ENCODE measurements around the gene CABP1.

Gene CABP1

DNA sequence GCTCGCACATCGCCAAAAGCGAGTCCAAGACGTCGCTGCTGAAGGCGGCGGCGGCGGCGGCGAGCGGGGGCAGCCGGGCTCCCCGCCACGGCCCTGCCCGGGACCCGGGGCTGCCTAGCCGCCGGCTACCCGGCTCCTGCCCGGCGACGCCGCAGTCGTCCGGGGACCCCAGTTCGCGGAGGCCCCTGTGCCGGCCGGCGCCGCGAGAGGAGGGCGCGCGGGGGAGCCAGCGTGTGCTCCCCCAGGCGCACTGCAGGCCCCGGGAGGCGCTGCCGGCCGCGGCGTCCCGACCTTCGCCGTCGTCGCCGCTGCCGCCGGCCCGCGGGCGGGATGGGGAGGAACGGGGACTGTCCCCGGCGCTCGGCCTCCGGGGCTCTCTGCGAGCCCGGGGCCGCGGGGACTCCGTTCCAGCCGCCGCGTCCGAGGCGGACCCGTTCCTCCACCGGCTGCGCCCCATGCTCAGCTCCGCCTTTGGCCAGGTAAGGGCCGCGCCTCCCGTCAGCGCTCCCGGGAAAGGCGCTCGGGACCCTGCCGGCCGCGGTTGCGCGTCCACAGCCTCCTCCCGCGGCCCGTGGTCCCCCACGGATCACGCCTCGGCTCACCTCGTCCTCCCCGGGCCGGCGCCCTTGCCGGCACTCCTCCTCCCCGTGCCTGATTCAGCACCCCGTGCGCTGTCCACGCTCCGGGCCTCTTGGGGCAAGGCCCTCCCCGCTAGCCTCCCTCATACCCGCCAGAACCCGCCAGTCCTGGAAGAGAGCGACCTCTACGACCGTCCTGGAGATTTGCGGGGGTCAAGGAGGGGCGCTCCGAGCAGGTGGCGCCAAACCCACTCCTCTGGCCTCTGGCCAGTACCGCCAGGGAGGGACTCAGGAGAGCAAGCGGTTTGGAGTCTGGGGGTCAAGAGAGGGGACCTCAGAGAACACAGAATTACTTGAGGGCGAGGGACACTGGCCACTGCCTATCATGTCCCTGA, 721 bp downstream of the CABP1 start:
- DNase-seq: peak; percentile 50

DNA sequence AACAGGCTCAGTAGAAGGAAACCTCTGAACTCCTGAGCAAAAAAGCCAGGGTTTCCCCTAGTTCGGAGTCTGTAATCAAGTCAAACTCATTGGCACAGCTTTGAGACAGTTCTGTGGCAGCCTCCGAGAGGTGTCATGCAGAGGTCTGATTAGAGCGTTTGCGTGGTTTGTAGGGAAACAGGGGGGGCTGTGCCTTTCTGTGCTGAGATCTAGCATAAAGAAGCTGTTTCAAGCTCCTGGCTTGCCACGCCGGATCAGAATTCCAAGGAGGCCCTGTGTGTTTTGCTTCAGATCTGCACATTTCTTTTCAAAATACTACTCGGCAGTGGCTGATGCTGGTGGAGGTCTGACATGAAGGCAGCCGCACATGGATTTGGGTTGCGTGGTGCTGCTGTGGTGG, 1.7 kb downstream of the CABP1 start:
- DNase-seq: no peak

DNA sequence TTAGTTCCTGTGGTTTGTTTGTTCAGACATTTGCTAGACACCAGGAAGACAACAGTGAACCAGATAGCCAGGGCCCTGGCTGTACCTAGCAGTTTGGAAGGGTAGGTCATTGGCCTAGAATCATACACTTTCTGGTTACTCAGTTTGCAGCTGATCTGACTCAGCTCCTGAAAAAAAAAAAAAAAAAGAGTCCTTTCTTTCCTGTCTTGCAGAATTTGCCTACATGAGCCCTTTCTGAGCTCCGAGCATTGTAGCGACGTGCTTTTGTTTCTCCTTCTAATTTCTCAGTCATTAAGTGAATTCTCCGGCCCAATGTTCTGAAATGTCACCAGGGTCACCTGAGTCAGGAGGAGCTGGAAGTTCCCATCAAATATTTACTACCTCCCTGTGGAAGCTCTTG, 2.4 kb downstream of the CABP1 start:
- no peak for DNase-seq

DNA sequence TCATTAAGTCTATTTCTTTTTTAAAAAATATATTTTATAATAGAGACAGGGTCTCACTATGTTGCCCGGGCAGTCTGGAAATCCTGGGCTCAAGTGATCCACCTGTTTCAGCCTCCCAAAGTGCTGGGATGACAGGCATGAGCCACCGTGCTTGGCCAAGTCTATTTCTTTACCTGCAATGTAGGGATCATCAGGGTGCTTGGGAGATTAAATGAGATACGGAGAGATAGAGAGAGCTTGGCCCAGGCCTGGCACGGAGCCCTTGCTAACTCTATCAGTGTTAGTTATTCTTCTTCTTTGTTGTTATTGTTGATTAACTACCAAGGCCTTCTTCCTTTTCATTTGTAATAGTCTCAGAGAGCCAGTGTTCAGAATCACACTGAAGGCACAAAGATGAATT, 3.1 kb downstream of the CABP1 start:
- no peak for DNase-seq

DNA sequence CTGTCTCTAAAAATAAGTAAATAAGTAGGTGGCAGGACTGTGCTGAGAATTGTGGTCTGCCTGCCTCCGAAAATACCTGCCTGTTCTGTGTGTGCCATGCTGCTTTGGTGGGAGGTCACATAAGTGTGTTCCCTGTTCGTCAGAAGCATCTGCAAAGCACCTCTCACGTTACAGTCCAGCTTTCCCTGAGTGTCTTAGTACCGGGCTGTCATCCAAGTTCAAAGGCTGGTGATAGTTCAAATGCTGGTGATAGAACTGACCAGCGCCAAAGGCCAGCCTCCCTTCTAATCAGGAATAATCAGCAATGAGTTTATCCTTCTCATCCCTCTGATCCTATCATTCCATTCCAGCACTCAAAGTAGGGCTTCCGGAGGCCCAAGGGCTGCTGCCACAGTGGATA, 5.6 kb downstream of the CABP1 start:
- no peak for DNase-seq

DNA sequence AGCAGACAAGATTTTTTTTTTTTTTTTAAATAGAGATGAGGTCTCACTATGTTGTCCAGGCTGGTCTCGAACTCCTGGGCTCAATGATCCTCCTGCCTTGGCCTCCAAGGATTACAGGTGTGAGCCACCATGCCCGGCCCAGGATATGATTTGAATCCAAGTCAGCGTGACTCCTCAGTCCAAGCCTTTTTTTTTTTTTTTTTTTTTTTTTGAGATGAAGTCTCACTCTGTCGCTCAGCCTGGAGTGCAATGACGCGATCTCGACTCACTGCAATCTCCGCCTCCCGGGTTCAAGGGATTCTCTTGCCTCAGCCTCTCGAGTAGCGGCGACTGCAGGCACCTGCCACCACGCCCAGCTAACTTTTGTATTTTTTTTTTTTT, 6.9 kb downstream of the CABP1 start:
- DNase-seq: no peak

DNA sequence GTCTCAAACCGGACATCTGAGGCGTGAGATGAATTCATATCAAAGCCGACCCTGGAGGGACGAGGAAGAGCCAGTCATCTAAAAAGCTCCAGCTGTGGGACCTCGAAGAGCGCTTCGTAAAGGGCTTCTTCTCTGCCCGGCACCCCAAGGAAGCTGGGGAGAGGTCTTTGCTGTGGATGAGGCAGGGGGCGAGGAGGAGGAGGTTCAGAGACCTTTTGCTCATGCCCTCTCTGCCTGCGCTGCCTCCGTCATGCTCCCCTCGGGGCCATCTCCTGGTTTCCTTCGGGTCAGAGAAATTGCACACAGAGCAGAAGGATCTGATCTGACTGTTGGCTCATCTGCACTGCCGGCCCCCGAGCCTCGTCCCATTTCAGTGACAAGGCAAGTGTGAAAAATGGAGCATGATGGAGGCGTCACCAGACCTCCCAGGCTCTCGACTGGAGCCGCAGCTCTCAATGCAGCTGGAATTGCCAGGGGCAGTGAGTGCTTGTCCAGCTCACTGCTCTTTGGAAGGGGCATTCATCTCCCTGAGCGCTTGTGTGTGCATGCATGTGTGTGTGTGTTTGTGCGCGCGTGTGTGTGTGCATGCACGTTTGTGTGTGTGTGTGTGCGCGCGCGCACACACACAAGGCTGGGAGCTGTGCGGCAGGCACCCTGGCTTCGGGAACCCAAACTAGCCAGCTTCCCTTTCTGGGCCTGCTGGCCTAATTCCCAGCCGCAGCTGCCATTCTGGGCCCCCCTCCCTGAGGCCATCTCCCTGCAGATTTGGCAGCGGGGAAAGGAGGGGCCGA, 9.2 kb downstream of the CABP1 start:
- no peak for DNase-seq

DNA sequence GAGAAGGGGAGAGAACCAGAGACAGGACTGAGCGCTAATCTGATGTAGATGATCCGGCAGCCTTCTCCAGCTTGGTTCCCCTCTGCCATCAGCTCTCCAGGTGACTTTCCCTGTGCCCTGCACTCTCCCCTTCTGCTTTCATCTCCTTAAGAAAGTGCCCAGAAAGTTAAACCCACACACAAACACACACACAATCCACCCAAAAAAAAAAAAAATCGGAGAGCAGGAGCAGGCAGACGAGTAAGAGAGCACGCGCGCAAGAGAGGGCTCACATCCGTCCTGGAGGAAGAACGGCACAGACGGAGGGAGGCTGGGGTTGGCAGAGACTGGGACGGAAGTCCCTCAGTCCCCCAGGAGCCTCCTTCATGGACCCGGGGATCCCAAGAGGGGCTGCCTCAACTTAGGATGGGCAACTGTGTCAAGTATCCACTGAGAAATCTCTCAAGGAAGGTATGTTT, 9.8 kb downstream of the CABP1 start:
- no peak for DNase-seq

DNA sequence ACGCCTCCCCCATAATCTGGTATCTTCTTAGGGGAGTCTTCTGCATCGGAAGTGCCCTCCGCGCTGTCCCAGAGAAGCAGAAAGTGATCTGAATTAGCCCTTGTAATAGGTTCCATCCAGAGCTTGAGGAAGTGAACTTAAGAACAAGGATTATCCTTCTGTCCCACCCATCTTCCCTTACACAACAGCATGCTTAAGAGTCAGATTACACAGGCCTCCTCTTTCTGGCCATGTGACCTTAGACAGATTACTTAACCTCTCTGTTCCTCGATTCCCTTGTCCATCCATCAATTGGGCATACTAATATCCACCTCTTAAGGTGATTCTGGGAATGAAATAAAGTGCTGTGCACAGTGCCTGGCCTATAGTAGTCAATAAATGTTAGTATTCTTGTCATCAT, 11.4 kb downstream of the CABP1 start:
- no peak for DNase-seq

DNA sequence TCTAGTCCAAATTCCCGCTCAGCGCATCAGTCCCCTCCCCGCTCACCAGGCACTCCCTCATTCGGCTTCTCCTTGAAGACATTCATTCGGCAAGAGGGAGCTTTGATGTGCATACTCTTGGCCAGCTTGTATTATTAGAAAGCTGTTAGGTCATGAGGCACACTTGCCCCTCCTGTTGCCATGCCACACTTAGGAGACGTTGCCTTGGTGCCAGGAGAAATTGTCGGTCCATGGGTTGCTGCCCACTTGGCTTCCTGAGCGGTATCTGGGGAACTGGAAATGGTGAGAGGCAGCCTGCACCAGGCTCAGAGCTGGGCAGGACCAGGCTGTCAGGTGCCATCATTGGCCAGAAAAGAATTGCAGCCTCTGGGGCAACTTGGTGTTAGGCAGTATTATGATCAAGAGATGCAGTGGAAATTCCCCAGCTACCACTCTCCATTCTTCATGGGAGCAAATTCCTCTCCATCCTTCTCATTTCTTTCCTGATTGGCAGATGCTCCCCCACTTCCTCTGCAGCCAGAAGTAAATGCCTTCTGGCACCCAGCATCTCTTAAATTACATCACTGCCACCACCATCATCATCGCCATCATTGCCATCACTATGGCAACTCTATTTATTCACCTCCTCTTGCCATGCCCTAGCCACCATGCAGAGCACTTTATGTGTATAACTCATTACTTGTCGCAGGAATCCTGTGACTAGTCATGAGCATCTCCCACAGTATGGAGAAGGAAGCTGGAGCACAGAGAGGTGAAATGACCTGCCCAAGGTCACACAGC, 12.4 kb downstream of the CABP1 start:
- no peak for DNase-seq

DNA sequence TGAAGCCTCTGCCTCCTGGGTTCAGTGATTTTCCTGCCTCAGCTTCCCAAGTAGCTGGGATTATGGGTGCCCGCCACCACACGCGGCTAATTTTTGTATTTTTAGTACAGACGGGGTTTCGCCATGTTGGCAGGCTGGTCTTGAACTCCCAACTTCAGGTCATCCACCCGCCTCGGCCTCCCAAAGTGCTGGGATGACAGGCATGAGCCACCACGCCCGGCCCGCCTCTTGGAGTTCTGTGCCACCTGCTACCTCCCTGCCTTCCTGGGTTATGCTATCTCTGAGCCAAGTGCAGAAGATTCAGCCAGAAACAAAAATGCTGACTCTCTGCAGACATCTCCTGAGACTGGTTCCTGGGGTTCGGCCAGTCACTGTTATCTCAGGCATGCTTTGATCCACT, 13.2 kb downstream of the CABP1 start:
- no peak for DNase-seq

DNA sequence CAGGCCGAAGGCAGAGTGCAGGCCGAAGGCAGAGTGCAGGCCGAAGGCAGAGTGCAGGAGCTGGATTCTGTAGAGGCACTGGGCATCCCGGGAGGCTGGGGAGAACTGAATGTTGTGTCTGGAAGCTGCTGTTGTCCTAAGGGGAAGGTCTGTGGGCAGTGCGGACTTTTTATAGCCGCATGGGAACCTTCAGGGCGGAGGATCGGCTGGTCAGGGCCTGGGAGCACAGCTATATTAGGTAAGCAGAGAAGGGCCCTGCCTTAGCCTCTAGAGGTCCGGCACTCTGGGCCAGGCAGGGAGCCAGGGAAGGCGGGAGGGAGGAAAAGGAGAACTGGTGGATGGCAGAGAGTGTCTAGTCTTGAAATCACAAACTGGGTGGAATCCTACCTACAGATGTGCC, 14.2 kb downstream of the CABP1 start:
- no peak for DNase-seq

DNA sequence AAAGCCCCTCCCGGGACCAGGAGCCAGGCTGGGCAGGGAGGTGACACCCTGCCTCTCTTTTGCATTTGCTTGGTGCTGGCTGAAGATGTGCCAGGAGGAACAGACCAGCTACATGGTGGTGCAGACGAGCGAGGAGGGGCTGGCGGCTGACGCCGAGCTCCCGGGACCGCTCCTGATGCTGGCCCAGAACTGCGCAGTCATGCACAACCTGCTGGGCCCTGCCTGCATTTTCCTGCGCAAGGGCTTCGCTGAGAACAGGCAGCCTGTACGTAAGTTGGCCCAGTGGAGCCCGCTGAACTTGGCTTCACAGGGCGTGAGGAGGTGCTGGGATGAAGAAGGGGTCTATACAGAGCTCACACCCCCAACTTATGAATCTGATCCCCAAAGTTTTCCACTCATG, 15.6 kb downstream of the CABP1 start:
- no peak for DNase-seq

DNA sequence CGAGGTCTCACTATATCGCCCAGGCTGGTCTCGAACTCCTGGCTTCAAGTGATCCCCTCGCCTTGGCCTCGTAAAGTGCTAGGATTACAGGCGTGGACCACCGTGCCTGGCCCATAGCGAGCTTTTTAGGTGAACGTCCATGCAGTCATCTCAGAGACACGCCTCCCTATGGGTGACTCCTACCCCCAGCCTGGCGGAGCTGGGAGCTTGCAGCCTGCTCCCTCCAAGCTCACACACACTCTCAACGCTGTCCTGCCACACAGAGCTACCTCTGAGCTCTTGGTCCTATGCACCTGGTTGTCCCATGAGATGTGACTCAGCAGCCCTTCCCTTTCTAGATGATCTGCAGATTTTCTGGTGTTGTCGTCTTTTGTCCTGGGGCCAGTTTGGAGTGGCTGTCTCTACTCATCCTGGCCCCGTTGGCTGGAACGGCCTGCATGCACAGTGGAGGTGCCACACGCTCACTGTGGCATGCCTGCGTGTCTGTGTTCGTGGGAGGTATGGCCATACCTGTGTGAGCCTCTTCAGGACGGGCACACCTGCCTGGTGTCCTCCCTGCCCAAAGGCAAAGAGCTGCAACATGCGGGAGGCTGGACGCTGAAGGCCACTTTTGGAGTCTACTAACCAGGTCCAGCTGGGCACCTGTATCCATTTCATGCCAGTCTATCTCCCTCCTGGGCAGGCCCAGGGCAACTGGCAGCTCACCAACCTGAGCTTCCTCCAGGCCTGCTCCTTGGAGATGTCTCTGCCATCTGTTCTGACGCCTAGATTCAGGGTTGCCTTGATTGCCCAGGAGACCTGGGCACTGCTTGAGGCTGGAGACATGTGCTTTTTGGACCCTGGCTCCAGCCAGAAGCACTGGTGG, 18.1 kb downstream of the CABP1 start:
- DNase-seq: no peak

DNA sequence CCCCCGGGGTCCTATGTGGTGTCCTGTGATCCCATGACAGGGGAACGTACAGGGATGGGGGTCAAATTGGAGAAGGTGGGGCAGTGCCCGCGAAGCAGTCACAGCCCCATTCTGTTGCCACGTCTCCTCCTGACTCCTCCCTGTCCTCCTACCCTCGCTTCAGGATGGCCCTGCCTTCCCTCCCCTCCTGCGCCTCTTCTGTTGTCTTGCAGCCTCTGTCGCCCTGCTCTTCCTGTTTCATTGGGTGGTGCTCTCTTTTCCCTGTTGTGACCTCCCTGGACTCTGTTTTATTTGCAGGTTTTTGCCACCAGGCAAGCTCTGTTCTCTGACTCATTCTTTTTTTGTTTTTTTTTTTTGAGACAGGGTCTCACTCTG, 18.7 kb downstream of the CABP1 start:
- no peak for DNase-seq

DNA sequence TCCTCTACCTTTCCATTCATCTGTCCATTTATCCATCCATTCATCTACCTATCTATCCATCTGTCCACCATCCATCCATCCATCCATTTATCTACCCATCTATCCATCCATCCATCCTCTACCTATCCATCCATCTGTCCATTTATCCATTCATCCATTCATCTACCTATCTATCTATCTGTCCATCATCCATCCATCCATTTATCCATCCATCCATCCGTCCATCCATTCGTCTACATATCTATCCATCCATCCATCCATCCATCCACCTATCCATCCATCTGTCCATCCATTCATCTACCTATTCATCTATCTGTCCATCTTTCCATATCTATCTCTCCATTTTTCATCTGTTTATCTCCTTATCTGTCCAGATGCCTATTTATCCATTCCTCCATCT, 21.0 kb downstream of the CABP1 start:
- DNase-seq: no peak

DNA sequence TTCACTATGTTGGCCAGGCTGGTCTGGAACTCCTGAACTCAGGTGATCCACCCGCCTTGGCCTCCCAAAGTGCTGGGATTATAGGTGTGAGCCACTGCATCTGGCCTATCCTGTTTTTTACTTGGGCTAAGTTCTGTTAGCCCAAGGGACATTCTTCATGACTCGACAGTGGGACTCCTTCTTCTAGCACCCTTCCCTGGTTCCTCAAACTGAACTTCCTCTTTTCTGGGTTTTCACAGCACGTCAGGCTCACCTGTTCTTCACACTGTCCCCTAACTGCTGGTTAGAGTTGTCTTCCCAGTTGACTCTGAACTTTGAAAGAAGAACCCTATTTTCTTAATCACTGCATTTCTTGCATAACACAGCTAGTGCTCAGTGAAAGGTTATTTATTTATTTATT, 22.5 kb downstream of the CABP1 start:
- no peak for DNase-seq

DNA sequence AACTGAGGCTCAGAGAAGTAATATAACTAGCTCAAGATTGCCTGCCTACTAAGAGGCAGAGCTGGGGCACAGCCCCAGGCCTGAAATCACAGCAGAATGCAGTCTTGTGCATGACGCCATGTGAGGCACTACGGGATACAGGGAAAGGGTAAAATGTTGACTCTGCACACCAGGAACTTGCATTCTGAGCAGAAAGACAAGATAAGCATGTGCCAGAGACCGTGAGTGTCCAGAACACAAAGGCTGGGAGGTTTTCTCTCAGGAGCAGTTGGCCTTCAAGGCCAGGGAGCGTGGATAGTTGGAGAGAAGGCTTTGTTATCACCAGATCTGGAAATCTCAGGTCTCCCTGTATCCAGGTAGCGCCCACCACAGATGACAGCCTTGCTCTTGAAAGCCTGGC, 23.3 kb downstream of the CABP1 start:
- no peak for DNase-seq

DNA sequence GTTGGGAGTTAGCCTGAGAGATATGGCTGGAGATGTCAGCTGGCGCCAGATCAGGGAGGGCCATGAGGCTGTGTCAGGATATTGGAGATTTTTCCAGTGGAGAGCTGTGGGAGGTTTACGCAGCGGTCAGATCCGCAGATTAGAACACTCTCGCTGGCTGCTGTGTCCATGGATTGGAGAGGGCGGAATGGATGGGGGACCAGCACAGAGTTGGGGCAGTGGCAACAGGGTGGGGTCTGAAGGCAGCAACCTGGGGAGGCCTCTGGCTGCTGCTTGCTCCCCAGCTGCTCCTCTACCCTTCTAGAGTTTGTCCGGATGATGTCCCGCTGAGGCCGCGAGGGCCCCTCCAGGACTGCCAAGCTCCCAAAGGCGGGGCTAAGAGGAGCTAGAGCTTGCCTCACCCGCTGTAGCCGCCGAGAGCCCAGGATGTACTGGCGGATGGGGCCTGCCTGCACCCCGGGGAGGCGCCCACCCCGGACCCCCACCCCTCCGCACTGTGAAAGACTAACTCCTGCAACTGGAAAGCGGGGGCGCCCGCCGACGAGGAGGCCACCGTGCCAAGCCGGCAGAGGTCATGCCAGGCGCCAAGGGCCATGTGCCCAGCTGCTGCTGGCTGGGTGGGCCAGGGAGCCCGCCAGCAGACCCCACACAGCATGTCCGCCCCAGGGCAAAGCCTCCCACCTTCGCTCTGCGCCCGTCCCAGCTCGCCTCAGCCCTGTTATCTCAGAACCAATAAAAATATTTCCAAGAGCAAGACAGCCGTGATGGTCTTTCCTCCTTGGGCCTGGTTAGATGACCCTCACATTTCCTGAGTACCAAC, 26.4 kb downstream of the CABP1 start:
- no peak for DNase-seq

DNA sequence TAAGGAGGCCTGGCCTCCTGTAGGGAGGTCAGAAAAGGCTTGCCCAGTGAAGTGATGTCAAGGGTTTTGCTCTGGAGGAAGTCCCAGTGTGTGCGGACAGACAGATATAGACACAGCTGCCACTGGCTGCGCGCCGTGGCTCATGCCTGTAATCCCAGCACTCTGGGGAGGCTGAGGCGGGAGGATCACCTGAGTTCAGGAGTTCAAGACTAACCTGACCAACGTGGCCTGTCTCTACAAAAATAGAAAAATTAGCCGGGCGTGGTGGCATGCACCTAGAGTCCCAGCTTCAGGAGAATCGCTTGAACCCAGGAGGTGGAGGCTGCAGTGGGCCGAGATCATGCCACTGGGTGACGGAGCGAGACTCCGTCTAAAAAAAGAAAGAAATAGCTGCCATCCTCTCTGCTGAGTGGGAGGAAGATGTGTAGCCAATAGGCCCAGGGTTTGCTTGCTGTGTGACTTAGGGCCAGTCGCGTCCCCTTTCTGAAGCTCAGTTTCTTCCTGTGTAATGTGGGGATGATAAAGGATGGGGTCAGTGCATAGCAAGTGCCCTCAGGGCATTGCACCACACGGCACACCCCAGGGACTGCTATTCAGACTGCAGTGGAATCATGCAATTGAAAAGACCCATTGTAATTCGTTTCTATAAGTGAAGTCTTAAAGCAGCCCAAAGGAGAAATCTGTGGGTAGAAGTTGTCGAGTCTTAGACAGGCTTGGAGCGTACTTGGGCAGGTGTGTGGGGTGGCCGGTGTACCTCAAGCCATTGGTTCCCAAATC, 27.9 kb downstream of the CABP1 start:
- DNase-seq: no peak

Measured in activated CD8-positive, alpha-beta memory T cell treated with anti-CD3 and anti-CD28 coated beads, Interleukin-2, amount 50 U/mL, for 4 hours (primary cell).